H9 (cell line): ENCODE data around the gene EEIG2. TPM values are rescaled to one million over a fixed set of nuclear protein-coding genes. Genes with fewer than 3 reads are reported as not detected.

Source experiments
- DNase-seq: peaks from one replicate; pipeline ENCODE4 v3.0.0-alpha.2; 2017
- H2AFZ ChIP-seq: one replicate; pipeline ENCODE4 v1.6.1; 2013; ENCODE audit warnings: mild to moderate bottlenecking, low read length, control low read depth, moderate library complexity
- H2AK5ac ChIP-seq: 2 replicates; pipeline ENCODE4 v1.6.1; 2013; ENCODE audit warnings: low read length, control low read depth, mixed read lengths; ENCODE audit not compliant: insufficient read length
- H2BK120ac ChIP-seq: one replicate; pipeline ENCODE4 v1.6.1; 2013; ENCODE audit warnings: low read depth, mild to moderate bottlenecking, low read length, control low read depth, inconsistent platforms; ENCODE audit not compliant: poor library complexity, severe bottlenecking
- H2BK12ac ChIP-seq: 2 replicates; pipeline ENCODE4 v1.6.1; 2013; ENCODE audit warnings: low read length, control low read depth, mixed read lengths, low read depth; ENCODE audit not compliant: insufficient read length
- H2BK15ac ChIP-seq: 2 replicates; pipeline ENCODE4 v1.6.1; 2013; ENCODE audit warnings: low read depth, low read length, control low read depth
- H2BK20ac ChIP-seq: one replicate; pipeline ENCODE4 v1.6.1; 2013; ENCODE audit warnings: low read depth, mild to moderate bottlenecking, low read length, control low read depth, inconsistent platforms; ENCODE audit not compliant: poor library complexity, severe bottlenecking
- H2BK5ac ChIP-seq: 2 replicates; pipeline ENCODE4 v1.6.1; 2013; ENCODE audit warnings: low read length, control low read depth, mixed read lengths; ENCODE audit not compliant: insufficient read length
- H3K14ac ChIP-seq: 2 replicates; pipeline ENCODE4 v1.6.1; 2013; ENCODE audit warnings: low read length, control low read depth; ENCODE audit not compliant: insufficient read depth
- H3K18ac ChIP-seq: 2 replicates; pipeline ENCODE4 v1.6.1; 2013; ENCODE audit warnings: low read depth, mild to moderate bottlenecking, mixed read lengths, low read length, control low read depth; ENCODE audit not compliant: insufficient read length
- H3K23ac ChIP-seq: 2 replicates; pipeline ENCODE4 v1.6.1; 2013; ENCODE audit warnings: low read length, control low read depth, mixed read lengths, low read depth; ENCODE audit not compliant: insufficient read length
- H3K23me2 ChIP-seq: 2 replicates; pipeline ENCODE4 v1.6.1; 2013; ENCODE audit warnings: low read depth, mild to moderate bottlenecking, mixed read lengths, low read length, control low read depth; ENCODE audit not compliant: insufficient read length, poor library complexity, severe bottlenecking
- H3K27ac ChIP-seq: 2 replicates; pipeline ENCODE4 v1.5.1; 2013; ENCODE audit warnings: low read length, control low read depth, mixed read lengths, low read depth; ENCODE audit not compliant: insufficient read length
- H3K27me3 ChIP-seq: 2 replicates; pipeline ENCODE4 v1.6.1; 2013; ENCODE audit warnings: low read length, control low read depth, inconsistent platforms; ENCODE audit not compliant: insufficient read depth
- H3K4ac ChIP-seq: 2 replicates; pipeline ENCODE4 v1.6.1; 2013; ENCODE audit warnings: low read depth, mild to moderate bottlenecking, control low read depth, inconsistent platforms, low read length, moderate library complexity
- H3K4me1 ChIP-seq: 2 replicates; pipeline ENCODE4 v1.6.1; 2013; ENCODE audit warnings: low read length, control low read depth, inconsistent platforms; ENCODE audit not compliant: insufficient read depth
- H3K4me2 ChIP-seq: 2 replicates; pipeline ENCODE4 v1.6.1; 2013; ENCODE audit warnings: low read length, control low read depth, mixed read lengths; ENCODE audit not compliant: insufficient read length, insufficient read depth
- H3K56ac ChIP-seq: 2 replicates; pipeline ENCODE4 v1.6.1; 2013; ENCODE audit warnings: low read depth, mild to moderate bottlenecking, mixed read lengths, low read length, control low read depth; ENCODE audit not compliant: insufficient read length
- H3K79me1 ChIP-seq: 2 replicates; pipeline ENCODE4 v1.6.1; 2013; ENCODE audit warnings: low read depth, mild to moderate bottlenecking, moderate library complexity, low read length, control low read depth, inconsistent platforms; ENCODE audit not compliant: insufficient read depth, poor library complexity, severe bottlenecking
- H3K79me2 ChIP-seq: 2 replicates; pipeline ENCODE4 v1.6.1; 2013; ENCODE audit warnings: low read length, control low read depth, inconsistent platforms; ENCODE audit not compliant: insufficient read depth
- H3K9ac ChIP-seq: 2 replicates; pipeline ENCODE4 v1.6.1; 2013; ENCODE audit warnings: low read length, control low read depth, mixed read lengths; ENCODE audit not compliant: insufficient read length; ENCODE audit errors: extremely low read depth
- H3K9me3 ChIP-seq: one replicate; pipeline ENCODE4 v1.6.1; 2013; ENCODE audit warnings: low read depth, low read length, inconsistent platforms; ENCODE audit not compliant: control insufficient read depth
- H3T11ph ChIP-seq: one replicate; pipeline ENCODE4 v1.6.1; 2013; ENCODE audit warnings: mild to moderate bottlenecking, low read length, control low read depth, inconsistent platforms
- H4K20me1 ChIP-seq: one replicate; pipeline ENCODE4 v1.6.1; 2013; ENCODE audit not compliant: control insufficient read depth, insufficient read length, insufficient read depth
- H4K5ac ChIP-seq: 2 replicates; pipeline ENCODE4 v1.6.1; 2013; ENCODE audit warnings: low read depth, mild to moderate bottlenecking, mixed read lengths, low read length, control low read depth; ENCODE audit not compliant: insufficient read length
- H4K8ac ChIP-seq: replicated peaks from 2 replicates; pipeline ENCODE4 v1.6.1; 2013; ENCODE audit warnings: low read length, control low read depth, mixed read lengths, low read depth; ENCODE audit not compliant: insufficient read length
- H4K91ac ChIP-seq: 2 replicates; pipeline ENCODE4 v1.6.1; 2013; ENCODE audit warnings: low read depth, mild to moderate bottlenecking, moderate library complexity, mixed read lengths, low read length, control low read depth; ENCODE audit not compliant: insufficient read length
- H3K27ac Mint-ChIP-seq, 3 experiments: 2 replicates in 2 of 3; 3 replicates in 1 of 3; pipeline ENCODE4 v1.8.0; 2020 to 2021; ENCODE audit warnings: mixed read lengths in 3 of 3, mild to moderate bottlenecking in 1 of 3, moderate library complexity in 1 of 3
- H3K27me3 Mint-ChIP-seq: 2 replicates; pipeline ENCODE4 v1.8.0; 2021; ENCODE audit warnings: low read depth, mild to moderate bottlenecking, moderate library complexity, mixed read lengths
- H3K36me3 Mint-ChIP-seq, 3 experiments: 2 replicates in 2 of 3; 3 replicates in 1 of 3; pipeline ENCODE4 v1.8.0; 2020 to 2021; ENCODE audit warnings: low read depth in 3 of 3, mixed read lengths in 3 of 3; ENCODE audit not compliant: insufficient read depth in 1 of 3
- H3K4me1 Mint-ChIP-seq, 2 experiments: 2 replicates each; pipeline ENCODE4 v1.8.0; 2020; ENCODE audit warnings: mixed read lengths in 2 of 2
- H3K4me3 Mint-ChIP-seq, 2 experiments: 2 replicates in 1 of 2; 3 replicates in 1 of 2; pipeline ENCODE4 v1.8.0; 2020 to 2021; ENCODE audit warnings: mild to moderate bottlenecking in 2 of 2, mixed read lengths in 2 of 2, moderate library complexity in 1 of 2
- H3K9me3 Mint-ChIP-seq, 2 experiments: 2 replicates in 1 of 2; 3 replicates in 1 of 2; pipeline ENCODE4 v1.8.0; 2020; ENCODE audit warnings: mild to moderate bottlenecking in 2 of 2, mixed read lengths in 2 of 2, moderate library complexity in 1 of 2
- total RNA-seq: library from RNA; stranded (reverse); gene quantifications from 2 replicates; pipeline ENCODE4 v1.2.1, GENCODE V29; 2021
- TF ChIP-seq, protein P1 (sequence below): fragments of 200-600 bp; sonication (generic); conservative IDR thresholded peaks from 3 replicates; pipeline ENCODE4 v1.8.0; 2021; ENCODE audit warnings: antibody characterized with exemption, mild to moderate bottlenecking

EEIG2 gene
- total RNA-seq, 1 experiment from 2014 or later, result 17.0 TPM

DNA sequence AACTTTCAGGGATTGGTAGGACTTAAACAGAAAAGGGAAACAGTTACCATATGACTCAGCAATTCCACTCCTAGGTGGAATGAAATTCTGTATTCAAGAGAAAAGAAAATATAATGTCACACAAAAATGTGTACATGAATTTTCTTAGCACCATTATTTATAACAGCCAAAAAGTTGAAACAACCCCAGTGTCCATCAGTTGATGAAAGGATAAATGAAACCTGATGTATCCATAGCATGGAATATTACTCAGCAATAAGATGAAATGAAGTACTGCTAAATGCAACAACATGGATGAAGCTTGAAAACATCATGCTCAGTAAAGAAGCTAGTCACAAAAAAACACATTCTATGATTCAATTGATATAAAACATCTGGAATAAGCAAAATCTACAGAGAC lies 15.5 kb downstream of the EEIG2 start:
- Histone ChIP-seq H4K5ac (no peak overlapping the region), H4K91ac (no peak overlapping the region), H2BK120ac (no peak overlapping the region), H3K56ac (no peak overlapping the region), H3K79me2 (0 out of 2 replicates have a peak, but pooled peaks cover 2% of the 10 kb centered on the region), H2BK15ac (no peak overlapping the region), H2BK20ac (no peak overlapping the region), H2AK5ac (no peak overlapping the region), H4K8ac (no peak overlapping the region), H3K23me2 (no peaks in the 10 kb centered on the region), H3K9me3 (no peaks in the 10 kb centered on the region), H3K27me3 (no peaks in the 10 kb centered on the region), H4K20me1 (no peaks in the 10 kb centered on the region), H3K27ac (no peak overlapping the region), H3K4me1 (no peaks in the 10 kb centered on the region), H3T11ph (no peak overlapping the region), H2AFZ (no peak overlapping the region), H3K14ac (no peak overlapping the region), H3K4me2 (no peak overlapping the region), H3K9ac (no peak overlapping the region), H3K23ac (no peak overlapping the region), H2BK5ac (no peak overlapping the region), H3K4ac (no peak overlapping the region), H2BK12ac (no peak overlapping the region), H3K18ac (no peak overlapping the region), H3K79me1 (no peaks in the 10 kb centered on the region)
- DNase-seq, result no peak
- Mint-ChIP-seq H3K27ac (peak overlapping the region in 1 of 3 experiments; percentile 0; a peak in 1 of 7 replicates), H3K27me3 (no peaks in the 10 kb centered on the region; the same call in 1 of the 2 replicates), H3K36me3 (peaks cover 9 to 13% (median 12%) of the 10 kb centered on the region in 3 experiments), H3K9me3 (peaks cover 12 to 16% of the 10 kb centered on the region in 2 experiments), H3K4me1 (no peaks in the 10 kb centered on the region), H3K4me3 (no peak overlapping the region)
- TF ChIP-seq, protein P1, sequence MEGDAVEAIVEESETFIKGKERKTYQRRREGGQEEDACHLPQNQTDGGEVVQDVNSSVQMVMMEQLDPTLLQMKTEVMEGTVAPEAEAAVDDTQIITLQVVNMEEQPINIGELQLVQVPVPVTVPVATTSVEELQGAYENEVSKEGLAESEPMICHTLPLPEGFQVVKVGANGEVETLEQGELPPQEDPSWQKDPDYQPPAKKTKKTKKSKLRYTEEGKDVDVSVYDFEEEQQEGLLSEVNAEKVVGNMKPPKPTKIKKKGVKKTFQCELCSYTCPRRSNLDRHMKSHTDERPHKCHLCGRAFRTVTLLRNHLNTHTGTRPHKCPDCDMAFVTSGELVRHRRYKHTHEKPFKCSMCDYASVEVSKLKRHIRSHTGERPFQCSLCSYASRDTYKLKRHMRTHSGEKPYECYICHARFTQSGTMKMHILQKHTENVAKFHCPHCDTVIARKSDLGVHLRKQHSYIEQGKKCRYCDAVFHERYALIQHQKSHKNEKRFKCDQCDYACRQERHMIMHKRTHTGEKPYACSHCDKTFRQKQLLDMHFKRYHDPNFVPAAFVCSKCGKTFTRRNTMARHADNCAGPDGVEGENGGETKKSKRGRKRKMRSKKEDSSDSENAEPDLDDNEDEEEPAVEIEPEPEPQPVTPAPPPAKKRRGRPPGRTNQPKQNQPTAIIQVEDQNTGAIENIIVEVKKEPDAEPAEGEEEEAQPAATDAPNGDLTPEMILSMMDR, result no peak
